Dermis blood vessel endothelial cell (primary cell): ENCODE data around the gene RCSD1. TPM values are rescaled to one million over a fixed set of nuclear protein-coding genes. Genes with fewer than 3 reads are reported as not detected.
A peak's percentile ranks its signal among the peaks of the same experiment; 100 is the strongest.
"Not testable (repeated sequence)": the region's sequence is repeated elsewhere in the genome, so short reads cannot be mapped to it uniquely, and the experiment has no call there.

Source experiments
- DNase-seq: peaks from one replicate; pipeline ENCODE4 v3.0.0; 2010
- total RNA-seq: library from RNA; depleted of rRNA; stranded (reverse); fragments of >200 nt; gene quantifications from 2 replicates; pipeline ENCODE4 v1.2.3, GENCODE V29; 2014

RCSD1 gene
- total RNA-seq, 1 donor from 2014 or later: 49.2 TPM

- DNase-seq: no peak
Measured at GRCh38 chr1:167717351-167717750, 87.3 kb downstream of the RCSD1 start.

DNA sequence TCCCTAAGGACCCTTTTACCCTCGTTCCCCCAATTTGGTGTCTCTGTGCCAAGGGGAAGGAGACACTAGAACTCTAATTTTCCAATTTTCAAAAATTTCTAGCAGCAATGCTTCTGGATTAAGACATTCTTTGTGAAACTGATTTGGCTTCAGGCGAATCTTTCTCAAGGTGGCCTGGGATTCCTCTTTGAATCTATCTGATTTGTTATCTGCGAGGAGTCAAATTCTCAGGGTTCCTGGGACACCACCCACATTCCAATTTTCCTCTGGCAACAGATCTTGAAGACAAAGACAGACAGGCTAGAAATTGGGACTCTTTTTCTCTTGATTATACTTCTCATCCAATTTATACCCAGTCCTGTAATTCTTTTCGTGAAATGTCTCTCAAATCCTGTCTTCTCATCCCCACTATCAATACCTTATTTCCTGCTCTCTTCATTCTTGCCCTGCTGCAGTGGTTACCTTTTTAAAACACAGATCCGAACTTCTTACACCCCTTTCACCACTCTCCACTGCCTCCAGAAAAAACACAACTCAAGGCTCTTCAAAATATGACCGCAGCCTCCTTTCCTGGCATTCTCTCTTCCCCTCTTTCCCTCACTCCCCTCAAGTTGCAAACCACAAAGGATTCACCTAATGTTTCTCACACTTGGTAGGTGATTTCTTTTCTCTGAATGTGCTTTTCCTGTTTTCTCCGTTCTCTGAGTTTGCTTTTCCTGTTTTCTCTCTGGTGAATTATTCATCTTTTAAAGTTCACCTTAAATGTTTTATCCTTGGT is 89.1 kb downstream of the RCSD1 start:
- DNase-seq: no peak

GRCh38 chr1:167719715-167720421 is 89.8 kb downstream of the RCSD1 start:
- not testable (repeated sequence) for DNase-seq

GRCh38 chr1:167720965-167721616 is 91.1 kb downstream of the RCSD1 start:
- DNase-seq: peak; percentile 77

DNA sequence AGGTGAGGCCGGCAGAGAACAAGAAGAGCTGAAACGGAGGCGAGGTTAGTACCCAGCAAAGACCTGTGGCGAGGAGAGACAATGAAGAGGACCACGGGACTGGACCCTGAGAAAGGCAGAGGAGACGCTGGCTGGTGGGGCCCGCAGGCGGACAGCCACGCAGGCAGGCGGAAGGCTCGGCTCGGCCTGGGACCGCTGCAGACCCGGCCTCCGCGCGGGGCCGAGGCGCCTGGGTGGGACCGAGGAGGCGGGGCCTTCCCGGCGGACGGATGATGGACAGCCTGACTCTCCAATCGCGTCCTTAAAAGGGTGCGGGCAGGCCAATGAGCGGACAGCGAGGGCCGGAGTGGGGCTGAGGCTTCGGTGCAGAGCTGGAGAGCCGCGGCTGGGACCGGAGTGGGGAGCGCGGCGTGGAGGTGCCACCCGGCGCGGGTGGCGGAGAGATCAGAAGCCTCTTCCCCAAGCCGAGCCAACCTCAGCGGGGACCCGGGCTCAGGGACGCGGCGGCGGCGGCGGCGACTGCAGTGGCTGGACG is 91.7 kb downstream of the RCSD1 start, which contains the start of gene MPZL1:
TSS of gene MPZL1 (plus strand) at position 366 of the 535 bp plus-strand sequence. CDS start 170 bp downstream, outside the sequence.
- DNase-seq: peak; percentile 97

DNA sequence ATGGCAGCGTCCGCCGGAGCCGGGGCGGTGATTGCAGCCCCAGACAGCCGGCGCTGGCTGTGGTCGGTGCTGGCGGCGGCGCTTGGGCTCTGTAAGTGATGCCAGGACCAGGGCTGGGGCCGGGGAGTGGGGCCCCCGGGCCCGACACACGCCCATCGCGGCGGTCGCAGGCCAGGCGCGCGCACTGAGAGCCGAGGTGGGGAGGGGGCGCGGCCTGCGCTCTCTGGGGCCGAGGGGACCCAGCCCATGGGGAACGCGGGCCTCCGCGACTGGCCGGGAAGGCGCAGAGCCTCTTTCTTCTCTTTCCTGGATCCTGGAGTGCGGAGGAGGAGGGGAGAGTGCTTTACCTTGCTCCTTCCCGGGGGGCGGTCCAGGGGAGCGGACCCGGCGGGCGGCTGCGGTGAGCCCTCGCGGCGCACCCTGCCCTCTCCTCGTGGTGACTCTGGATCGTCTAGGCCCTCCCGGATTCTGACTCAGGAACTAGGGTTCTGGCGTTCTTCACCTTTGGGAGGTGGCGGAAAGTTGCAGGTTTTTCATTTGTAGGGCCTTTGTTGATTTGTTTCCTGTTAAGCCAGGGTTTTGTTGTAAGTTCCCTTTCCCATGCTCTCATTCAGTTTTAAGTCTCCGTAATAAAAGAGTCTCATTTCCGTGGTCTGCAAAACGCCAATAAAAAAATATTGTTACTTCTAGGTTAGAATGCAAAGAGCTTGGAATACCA is 92.3 kb downstream of the RCSD1 start:
- DNase-seq: peak; percentile 59

- DNase-seq: peak; percentile 9
Measured at GRCh38 chr1:167722870-167723251, 92.8 kb downstream of the RCSD1 start.

- DNase-seq: no peak
Measured at GRCh38 chr1:167723707-167724323, 93.8 kb downstream of the RCSD1 start.

GRCh38 chr1:167726008-167726407 is 96.0 kb downstream of the RCSD1 start:
- DNase-seq: no peak

DNA sequence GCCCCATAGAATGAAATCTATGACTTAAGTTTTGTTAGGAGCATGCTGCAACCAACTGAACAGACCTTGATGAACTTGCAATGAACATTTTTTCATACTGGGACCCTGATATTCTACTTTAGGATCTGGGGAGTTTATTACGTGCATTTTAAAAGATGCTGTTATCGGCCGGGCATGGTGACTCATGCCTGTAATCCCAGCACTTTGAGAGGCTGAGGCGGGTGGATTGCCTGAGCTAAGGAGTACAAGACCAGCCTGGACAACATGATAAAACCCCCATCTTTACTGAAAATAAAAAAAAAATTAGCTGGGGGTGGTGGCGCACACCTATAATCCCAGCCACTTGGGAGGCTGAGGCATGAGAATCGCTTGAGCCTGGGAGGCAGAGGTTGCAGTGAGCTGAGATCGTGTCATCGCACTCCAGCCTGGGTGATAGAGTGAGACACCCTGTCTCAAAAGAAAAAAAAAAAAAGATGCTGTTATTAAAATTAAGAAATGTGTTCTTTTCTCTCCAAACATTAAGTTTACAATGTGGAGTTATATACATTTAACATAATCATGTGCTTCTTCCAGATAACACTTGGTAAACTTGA is 98.9 kb downstream of the RCSD1 start:
- no peak for DNase-seq

GRCh38 chr1:167734227-167734626 is 104.2 kb downstream of the RCSD1 start:
- no peak for DNase-seq

GRCh38 chr1:167734841-167735240 is 104.8 kb downstream of the RCSD1 start:
- DNase-seq: no peak

GRCh38 chr1:167737169-167737568 is 107.1 kb downstream of the RCSD1 start:
- DNase-seq: no peak

DNA sequence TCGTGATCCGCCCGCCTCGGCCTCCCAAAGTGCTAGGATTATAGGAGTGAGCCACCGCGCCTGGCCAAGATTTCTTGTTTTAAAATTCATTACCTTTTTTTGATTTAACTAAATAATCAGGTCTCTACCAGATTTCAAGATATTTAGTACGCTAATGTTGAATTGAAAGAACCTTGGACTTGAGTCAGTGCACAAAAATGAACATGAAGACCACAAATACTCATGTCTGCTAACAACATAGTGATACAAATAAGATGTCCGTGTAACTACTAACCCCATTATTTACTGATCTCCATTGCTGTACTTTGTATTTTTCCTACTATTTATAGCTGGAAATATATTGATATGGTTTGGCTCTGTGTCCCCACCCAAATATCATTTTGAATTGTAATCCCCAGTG is 108.1 kb downstream of the RCSD1 start:
- DNase-seq: no peak

DNA sequence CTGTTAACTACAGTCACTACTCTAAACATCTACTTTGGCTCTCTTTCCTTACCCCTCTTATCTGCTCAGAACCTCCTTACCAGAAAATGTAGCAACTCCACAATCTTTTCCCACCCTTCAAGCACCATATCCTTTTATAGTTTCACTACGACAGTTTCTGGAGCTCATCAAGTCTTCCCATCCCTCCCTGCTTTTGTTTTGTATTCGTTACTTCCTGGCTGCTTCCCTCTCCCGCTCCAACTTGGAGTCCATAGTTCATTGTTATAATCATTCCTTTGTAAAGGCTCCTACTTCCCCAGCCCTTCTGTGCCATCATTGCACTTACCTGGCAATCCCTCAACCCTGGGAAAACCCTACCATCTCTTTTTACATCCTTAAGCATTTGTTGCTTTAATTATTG is 109.7 kb downstream of the RCSD1 start:
- DNase-seq: peak; percentile 19

DNA sequence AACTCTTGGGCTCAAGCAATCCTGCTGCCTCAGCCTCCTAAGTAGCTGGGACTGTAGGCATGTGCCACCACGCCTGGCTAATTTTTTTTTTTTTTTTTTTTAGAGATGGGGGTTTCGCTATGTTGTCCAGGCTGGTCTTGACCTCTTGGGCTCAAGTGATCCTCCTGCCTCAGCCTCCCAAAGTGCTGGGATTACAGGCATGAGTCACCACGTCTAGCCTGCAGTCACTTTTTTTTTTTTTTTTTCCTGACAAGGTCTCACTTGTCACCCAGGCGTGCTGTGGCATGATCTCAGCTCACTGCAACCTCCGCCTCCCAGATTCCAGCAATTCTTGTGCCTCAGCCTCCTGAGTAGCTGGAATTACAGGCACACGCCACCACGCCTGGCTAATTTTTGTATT is 111.1 kb downstream of the RCSD1 start:
- DNase-seq: not testable (repeated sequence)

- DNase-seq: not testable (repeated sequence)
Measured at GRCh38 chr1:167742392-167743057, 112.5 kb downstream of the RCSD1 start.

DNA sequence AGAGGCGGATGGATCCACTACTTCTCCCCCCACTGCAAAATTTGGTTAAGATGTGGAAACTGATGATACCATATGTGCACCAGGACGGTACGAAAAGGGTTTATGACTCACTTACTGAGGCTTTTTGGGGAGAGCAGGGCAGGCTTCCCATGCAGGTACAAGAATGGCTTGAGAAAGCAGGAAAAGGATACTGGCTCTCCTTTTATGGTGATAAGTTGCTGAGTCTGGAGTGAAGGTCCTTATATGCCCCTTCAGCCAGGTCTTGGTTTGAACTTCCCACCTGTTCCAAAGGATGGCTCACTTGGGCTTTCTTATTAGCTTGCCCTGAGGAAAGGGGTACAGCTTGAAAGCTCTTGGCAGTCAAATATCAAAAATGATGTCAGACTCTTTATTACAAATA is 114.9 kb downstream of the RCSD1 start:
- no peak for DNase-seq

DNA sequence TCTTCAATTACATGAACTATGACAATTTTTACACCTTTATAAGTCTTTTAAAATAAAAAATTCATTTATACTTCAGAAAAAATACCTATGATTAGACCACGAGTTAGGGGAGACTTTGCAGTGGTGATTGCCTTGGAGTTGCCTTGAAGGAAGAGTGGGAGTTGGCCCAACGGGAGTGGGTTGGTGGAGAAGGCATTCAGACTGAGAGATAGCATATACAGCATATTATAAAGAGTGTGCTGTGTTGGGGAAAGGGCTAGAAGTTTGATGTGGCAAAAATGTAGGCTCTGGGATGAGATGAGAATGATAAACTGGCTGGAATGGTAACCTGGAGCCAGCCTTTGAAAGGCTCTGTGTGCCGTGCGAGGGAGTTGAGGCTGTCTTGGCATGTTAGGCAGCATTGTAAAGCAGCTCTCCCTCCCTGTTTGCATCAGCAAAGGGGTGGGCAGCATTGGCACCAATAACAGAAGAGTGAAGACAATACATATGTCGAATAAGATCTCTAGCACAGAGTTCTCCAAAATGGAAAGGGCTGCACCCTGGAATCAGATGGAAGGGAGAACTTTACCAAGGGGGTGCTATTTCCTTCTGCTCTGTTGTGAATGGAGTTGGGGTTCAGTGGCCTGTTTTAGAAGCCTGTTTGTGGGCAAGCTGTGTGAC is 116.1 kb downstream of the RCSD1 start:
- no peak for DNase-seq

GRCh38 chr1:167746988-167747655 is 117.1 kb downstream of the RCSD1 start:
- no peak for DNase-seq
